ENCODE results near the gene CHRNE. TPM values are rescaled to one million over a fixed set of nuclear protein-coding genes. Genes with fewer than 3 reads are reported as not detected.

The CHRNE gene
- polyA plus RNA-seq (0.25 TPM in 1 of 2 replicates, not detected in the other), polyA minus RNA-seq (not detected in 2 replicates)

- H3K4me2 ChIP-seq (ENCODE audit: low read length) = no peak within 1 kb of the TSS
Observed at GRCh38 chr17:4903051-4903818, at the start of gene CHRNE. Gene CHRNE (minus strand): TSS chr17:4903098. CDS start chr17:4903063, 35 bp downstream.

GRCh38 chr17:4951486-4951885 is 48.6 kb upstream of the CHRNE start:
- Histone ChIP-seq H2AFZ (ENCODE audit: low read depth, low read length) (no peak overlapping the region), H3K9me3 (ENCODE audit: low read length) (no peaks in the 10 kb centered on the region), H3K27me3 (ENCODE audit: insufficient read depth, low read depth, low read length) (peaks cover 3% of the 10 kb centered on the region), H3K4me2 (ENCODE audit: low read length) (no peak overlapping the region), H3K9me2 (ENCODE audit: insufficient read depth, low read length) (no peaks in the 10 kb centered on the region), H3K27ac (ENCODE audit: low read length) (no peak overlapping the region), H3K4me3 (ENCODE audit: low read length) (no peak overlapping the region), H3K79me2 (replicated peaks; ENCODE audit: insufficient read depth, low read length) (peaks cover 2% of the 10 kb centered on the region), H3K9ac (ENCODE audit: low read length) (no peak overlapping the region), H3K36me3 (ENCODE audit: insufficient read depth, low read length) (no peaks in the 10 kb centered on the region), H4K20me1 (ENCODE audit: insufficient read depth) (no peaks in the 10 kb centered on the region), H3F3A (ENCODE audit: insufficient read depth, low read length, poor library complexity, severe bottlenecking) (no peaks in the 10 kb centered on the region)
- no peak for TF ChIP-seq CTCF (IDR thresholded peaks at IDR 0.05; ENCODE audit: poor library complexity, severe bottlenecking)

More at GRCh38 chr17:4903051-4903818, at the start of gene CHRNE:
- Histone ChIP-seq H3F3A (ENCODE audit: insufficient read depth, low read length, poor library complexity, severe bottlenecking) (no peaks in the 10 kb centered on the region), H3K9ac (ENCODE audit: low read length) (no peak within 1 kb of the TSS), H3K27me3 (ENCODE audit: insufficient read depth, low read depth, low read length) (no peaks in the 10 kb centered on the region), H4K20me1 (ENCODE audit: insufficient read depth) (no peaks in the 10 kb centered on the region), H2AFZ (ENCODE audit: low read depth, low read length) (no peak within 1 kb of the TSS), H3K9me3 (ENCODE audit: low read length) (no peaks in the 10 kb centered on the region), H3K9me2 (ENCODE audit: insufficient read depth, low read length) (no peaks in the 10 kb centered on the region), H3K79me2 (replicated peaks; ENCODE audit: insufficient read depth, low read length) (no peaks in the 10 kb centered on the region), H3K27ac (ENCODE audit: low read length) (no peak within 1 kb of the TSS), H3K36me3 (ENCODE audit: insufficient read depth, low read length) (no peaks in the 10 kb centered on the region), H3K4me3 (ENCODE audit: low read length) (no peak within 1 kb of the TSS)
- peak; percentile 76 for TF ChIP-seq SMC3 (conservative IDR thresholded peaks at IDR 0.05; ENCODE audit: poor library complexity)
- no peak for TF ChIP-seq MXI1 (conservative IDR thresholded peaks at IDR 0.05; ENCODE audit: poor library complexity, severe bottlenecking)
- TF ChIP-seq TAF1 (IDR thresholded peaks at IDR 0.05; ENCODE audit: low read depth) = no peak
- no peak for TF ChIP-seq EZH2 (IDR thresholded peaks at IDR 0.05; ENCODE audit: borderline replicate concordance, insufficient read depth, low read length, poor library complexity, severe bottlenecking)
- peak; percentile 71 for TF ChIP-seq RAD21 (conservative IDR thresholded peaks at IDR 0.05)
- no peak for TF ChIP-seq POLR2AphosphoS5 (IDR thresholded peaks at IDR 0.05)
- peak; percentile 86 for TF ChIP-seq CTCF (IDR thresholded peaks at IDR 0.05; ENCODE audit: poor library complexity, severe bottlenecking)

- Histone ChIP-seq H3K9me3 (ENCODE audit: low read length) (no peaks in the 10 kb centered on the region), H3F3A (ENCODE audit: insufficient read depth, low read length, poor library complexity, severe bottlenecking) (no peaks in the 10 kb centered on the region), H3K4me3 (ENCODE audit: low read length) (no peak within 1 kb of the TSS), H2AFZ (ENCODE audit: low read depth, low read length) (no peak within 1 kb of the TSS), H3K9ac (ENCODE audit: low read length) (no peak within 1 kb of the TSS), H3K27me3 (ENCODE audit: insufficient read depth, low read depth, low read length) (peaks cover 3% of the 10 kb centered on the region), H3K27ac (ENCODE audit: low read length) (no peak within 1 kb of the TSS), H3K4me2 (ENCODE audit: low read length) (no peak within 1 kb of the TSS), H4K20me1 (ENCODE audit: insufficient read depth) (no peaks in the 10 kb centered on the region), H3K36me3 (ENCODE audit: insufficient read depth, low read length) (no peaks in the 10 kb centered on the region), H3K79me2 (replicated peaks; ENCODE audit: insufficient read depth, low read length) (peaks cover 2% of the 10 kb centered on the region), H3K9me2 (ENCODE audit: insufficient read depth, low read length) (no peaks in the 10 kb centered on the region)
- no peak for TF ChIP-seq RAD21 (conservative IDR thresholded peaks at IDR 0.05)
- TF ChIP-seq EP300 (conservative IDR thresholded peaks at IDR 0.05; ENCODE audit: poor library complexity, severe bottlenecking) = no peak
- no peak for TF ChIP-seq MXI1 (conservative IDR thresholded peaks at IDR 0.05; ENCODE audit: poor library complexity, severe bottlenecking)
- TF ChIP-seq SMC3 (conservative IDR thresholded peaks at IDR 0.05; ENCODE audit: poor library complexity) = no peak
- TF ChIP-seq TAF1 (IDR thresholded peaks at IDR 0.05; ENCODE audit: low read depth) = no peak
- TF ChIP-seq CTCF (IDR thresholded peaks at IDR 0.05; ENCODE audit: poor library complexity, severe bottlenecking) = no peak
- no peak for TF ChIP-seq EZH2 (IDR thresholded peaks at IDR 0.05; ENCODE audit: borderline replicate concordance, insufficient read depth, low read length, poor library complexity, severe bottlenecking)
- no peak for TF ChIP-seq POLR2AphosphoS5 (IDR thresholded peaks at IDR 0.05)
- no peak for TF ChIP-seq REST (IDR thresholded peaks at IDR 0.05; ENCODE audit: borderline replicate concordance)
Observed at GRCh38 chr17:4950746-4951204, 47.9 kb upstream of the CHRNE start, which contains the start of gene ENO3. Gene ENO3 (plus strand): TSS chr17:4951119. CDS start chr17:4951830, 711 bp downstream.

Data from neural cell (in vitro differentiated cells).